Cerebellar cortex (tissue), 1 donor: ENCODE results near the gene TMEM150A.
A peak's percentile ranks its signal among the peaks of the same experiment; 100 is the strongest.
"Not testable (repeated sequence)": the region's sequence is repeated elsewhere in the genome, so short reads cannot be mapped to it uniquely, and the experiment has no call there.

Experiments used
- DNase-seq: peaks from one replicate; pipeline ENCODE4 v3.0.0-alpha.2; 2015; ENCODE audit warnings: low spot score

TMEM150A gene

GRCh38 chr2:85564144-85564563 lies 38.3 kb downstream of the TMEM150A start:
- DNase-seq, result no peak

DNA sequence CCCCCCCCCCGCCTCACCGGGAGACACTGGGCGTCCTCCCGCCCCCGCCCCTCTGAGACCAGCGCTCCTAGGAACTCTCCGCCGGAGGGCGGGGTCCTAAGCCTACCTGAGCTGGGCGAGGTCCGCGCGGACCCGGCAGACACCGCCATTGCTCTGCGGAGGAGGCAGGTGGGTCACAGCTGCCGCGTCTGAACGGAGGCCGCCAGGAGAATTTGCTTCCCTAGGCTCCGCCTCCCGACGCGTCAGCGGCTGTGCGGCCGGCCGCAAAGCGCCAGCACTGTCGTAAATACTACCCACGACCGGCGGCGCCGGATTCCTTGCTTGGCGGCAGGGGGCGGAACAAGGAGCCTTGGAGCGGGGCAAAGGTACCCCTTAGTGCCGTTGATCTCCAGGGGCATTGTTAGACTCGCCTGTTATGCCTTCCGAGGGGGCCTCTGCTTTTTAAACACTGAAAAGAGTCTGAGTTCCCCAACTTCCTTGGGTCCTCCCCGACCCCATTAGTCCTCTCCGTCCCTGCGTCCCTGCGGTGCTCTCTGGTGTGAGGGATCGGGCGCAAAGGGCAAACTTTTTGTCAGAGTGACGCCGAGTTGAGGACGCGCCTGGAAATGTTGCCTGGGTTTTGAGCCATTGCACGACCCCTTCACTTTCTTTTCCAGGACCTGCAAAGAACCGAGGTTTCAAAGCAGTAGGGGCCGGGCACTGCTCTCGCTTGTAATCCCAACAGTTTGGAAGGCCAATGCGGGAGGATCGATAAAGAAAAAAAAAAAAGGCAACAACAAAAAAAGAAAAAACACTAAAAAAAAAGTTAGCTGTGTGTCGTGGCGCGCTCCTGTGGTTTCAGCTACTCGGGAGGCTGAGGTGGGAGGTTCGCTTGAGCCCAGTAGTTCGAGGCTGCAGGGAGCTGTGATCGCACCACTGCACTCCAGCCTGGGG lies 41.0 kb downstream of the TMEM150A start, which contains the start of gene GGCX:
GGCX (minus strand) TSS at position 214 of the 933 bp plus-strand sequence; CDS start at position 149, 65 bp downstream.
- DNase-seq, result peak; percentile 94

- DNase-seq, result no peak
Observed at GRCh38 chr2:85560812-85561279, 41.7 kb downstream of the TMEM150A start.

DNA sequence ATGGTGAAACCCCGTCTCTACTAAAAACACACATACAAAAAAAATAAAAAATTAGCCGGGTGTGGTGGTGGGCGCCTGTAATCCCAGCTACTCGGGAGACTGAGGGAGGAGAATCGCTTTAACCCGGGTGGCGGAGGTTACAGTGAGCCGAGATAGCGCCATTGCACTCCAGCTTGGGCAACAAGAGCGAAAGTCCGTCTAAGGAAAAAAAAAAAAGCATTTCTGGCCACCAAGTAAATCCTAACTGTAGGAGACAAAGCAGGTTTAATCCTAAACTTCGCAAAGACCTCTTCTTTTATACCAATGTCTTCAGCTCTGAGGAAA lies 42.1 kb downstream of the TMEM150A start:
- not testable (repeated sequence) for DNase-seq

- no peak for DNase-seq
Observed at GRCh38 chr2:85558160-85558559, 44.3 kb downstream of the TMEM150A start.

DNA sequence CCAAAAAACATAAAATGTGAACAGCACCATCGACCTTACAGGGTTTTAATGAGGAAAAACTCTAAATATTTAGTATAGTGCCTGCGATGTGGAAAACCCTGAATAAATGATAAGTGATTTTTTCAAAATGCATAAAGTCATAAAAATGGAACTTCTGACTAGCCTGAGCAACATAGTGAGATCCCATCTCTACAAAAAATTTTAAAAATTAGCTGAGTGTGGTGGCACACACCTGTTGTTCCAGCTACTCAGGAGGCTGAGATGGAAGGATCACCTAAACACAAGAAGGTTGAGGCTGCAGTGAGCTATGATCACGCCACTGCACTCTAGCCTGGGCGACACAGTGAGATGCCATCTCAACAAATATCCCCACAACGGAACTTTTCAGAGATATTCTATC lies 45.4 kb downstream of the TMEM150A start:
- no peak for DNase-seq

- no peak for DNase-seq
Observed at GRCh38 chr2:85554980-85555612, 47.4 kb downstream of the TMEM150A start.

GRCh38 chr2:85553184-85553583 lies 49.3 kb downstream of the TMEM150A start:
- no peak for DNase-seq

GRCh38 chr2:85551698-85552678 lies 50.5 kb downstream of the TMEM150A start:
- peak; percentile 92 for DNase-seq

- DNase-seq, result no peak
Observed at GRCh38 chr2:85550486-85550885, 52.0 kb downstream of the TMEM150A start.

DNA sequence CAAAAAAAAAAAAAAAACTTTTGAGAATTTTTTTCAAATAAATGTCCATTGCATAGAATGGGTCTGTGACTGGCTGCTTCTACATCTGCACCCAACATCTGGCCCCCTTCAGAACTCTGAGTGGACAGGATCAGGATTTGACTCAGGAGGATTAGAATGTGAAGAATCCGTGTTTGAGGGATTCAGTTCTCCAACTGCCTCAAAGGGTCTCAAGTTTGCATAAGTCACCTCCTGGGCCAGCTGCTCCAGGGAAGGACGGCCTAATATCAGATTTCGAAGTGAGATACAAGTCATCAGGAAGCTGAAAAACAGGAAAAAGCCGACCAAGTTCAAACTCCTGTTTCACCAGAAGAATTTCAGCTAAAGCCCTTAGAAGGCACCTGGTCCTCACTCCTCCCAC lies 52.7 kb downstream of the TMEM150A start:
- DNase-seq, result no peak

- DNase-seq, result no peak
Observed at GRCh38 chr2:85549095-85549494, 53.4 kb downstream of the TMEM150A start.

DNA sequence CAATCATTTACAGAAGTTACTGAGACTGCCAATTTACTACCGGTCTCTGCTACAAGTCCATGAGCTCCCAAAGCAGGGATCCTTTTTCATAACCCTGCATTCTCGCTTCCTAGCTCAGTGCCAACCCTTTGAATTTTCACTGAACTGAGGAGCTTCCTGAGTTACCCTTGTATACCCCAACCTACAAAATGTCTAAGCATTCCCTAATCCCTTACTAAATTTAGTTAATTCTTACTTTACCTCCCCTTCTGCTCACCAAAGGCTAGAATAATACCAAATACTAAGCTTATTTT lies 53.9 kb downstream of the TMEM150A start:
- no peak for DNase-seq
